HCT116 (cell line): ENCODE results near the gene PLA2G2C. TPM values are rescaled to one million over a fixed set of nuclear protein-coding genes. Genes with fewer than 3 reads are reported as not detected.

ENCODE experiments used
- ATAC-seq: fragments of 200-7000 bp; cut with Tn5 transposase; 2 replicates; pipeline ENCODE4 v1.9.1; 2020; ENCODE audit warnings: mild to moderate bottlenecking, moderate library complexity
- BruUV-seq: library from RNA; stranded (reverse); fragments of 400-500 nt; replicated peaks from 2 replicates; lab custom pipeline; 2021; lab: Mats Ljungman, UMichigan
- CTCF ChIA-PET: fragments of 300-600 bp; sonication (Branson Sonifier 250); formaldehyde crosslinking; loops from one replicate; lab custom pipeline; 2021; ENCODE audit warnings: antibody characterized with exemption; lab: Charles Lee
- POLR2A ChIA-PET: fragments of 300-600, 350-600 bp; sonication (Branson Sonifier 250); formaldehyde crosslinking; loops from one replicate; lab custom pipeline; 2021; ENCODE audit warnings: antibody characterized with exemption; lab: Charles Lee
- RAD21 ChIA-PET, 2 experiments: fragments of 300-600 bp; sonication (Branson Sonifier 250); formaldehyde crosslinking; loops; one replicate each; lab custom pipeline; 2023; ENCODE audit warnings: low total read pairs in 2 of 2; ENCODE audit not compliant: uncharacterized antibody in 2 of 2, unreplicated experiment in 2 of 2, low non-redundant PET in 1 of 2; lab: Charles Lee
- DNase-seq: peaks from one replicate; pipeline ENCODE4 v3.0.0-alpha.2; 2010; ENCODE audit warnings: low read depth, low spot score
- H2AFZ ChIP-seq: fragments of 200-600 bp; shearing (Covaris generic), sonication (generic); 2 replicates; pipeline ENCODE4 v1.6.1; 2017; ENCODE audit warnings: low read depth, mixed run types, mixed read lengths, antibody characterized with exemption, low read length; ENCODE audit not compliant: poor library complexity, severe bottlenecking
- H3K27ac ChIP-seq: 2 replicates; pipeline ENCODE4 v1.5.1; 2012; ENCODE audit warnings: low read depth, low read length
- H3K27me3 ChIP-seq: fragments of 200-600 bp; sonication (generic); 2 replicates; pipeline ENCODE4 v1.6.1; 2016; ENCODE audit warnings: mixed run types, low read length, mixed read lengths; ENCODE audit not compliant: insufficient read depth
- H3K36me3 ChIP-seq, 2 experiments: fragments of 200-500 bp in 1 of 2; fragments of 200-600 bp in 1 of 2; sonication (Bioruptor generic) in 1 of 2; sonication (generic) in 1 of 2; 2 replicates each; pipeline versions ENCODE4 v1.5.1 to v1.6.1; 2014 to 2016; ENCODE audit warnings: low read length in 2 of 2, inconsistent platforms in 1 of 2, mixed read lengths in 1 of 2, mixed run types in 1 of 2; ENCODE audit not compliant: insufficient read depth in 2 of 2, control insufficient read depth in 1 of 2
- H3K4me1 ChIP-seq, 2 experiments: fragments of 200-600 bp in 1 of 2; sonication (generic) in 1 of 2; 2 replicates each; pipeline versions ENCODE4 v1.5.1 to v1.6.1; 2012 to 2017; ENCODE audit warnings: low read length in 2 of 2, inconsistent platforms in 1 of 2, mild to moderate bottlenecking in 1 of 2, mixed read lengths in 1 of 2, mixed run types in 1 of 2, moderate library complexity in 1 of 2; ENCODE audit not compliant: insufficient read depth in 2 of 2, control insufficient read depth in 1 of 2
- H3K4me2 ChIP-seq: fragments of 200-600 bp; sonication (generic); 2 replicates; pipeline ENCODE4 v1.6.1; 2017; ENCODE audit warnings: mixed run types, low read length, mixed read lengths
- H3K4me3 ChIP-seq, 2 experiments: fragments of 200-600 bp in 1 of 2; sonication (generic) in 1 of 2; replicated peaks in 1 of 2; 2 replicates each; pipeline ENCODE4 v1.5.1; 2011 to 2016; ENCODE audit warnings: low read length in 2 of 2, control low read depth in 1 of 2, low read depth in 1 of 2, mild to moderate bottlenecking in 1 of 2, mixed read lengths in 1 of 2, mixed run types in 1 of 2
- H3K79me2 ChIP-seq: fragments of 200-600 bp; sonication (generic); 2 replicates; pipeline ENCODE4 v1.6.1; 2017; ENCODE audit warnings: mild to moderate bottlenecking, mixed run types, low read length, moderate library complexity, mixed read lengths; ENCODE audit not compliant: insufficient read depth
- H3K9ac ChIP-seq: fragments of 200-600 bp; sonication (generic); 2 replicates; pipeline ENCODE4 v1.6.1; 2016; ENCODE audit warnings: low read length, mixed read lengths
- H3K9me2 ChIP-seq: fragments of 200-600 bp; sonication (generic), shearing (Covaris generic); 2 replicates; pipeline ENCODE4 v1.6.1; 2017; ENCODE audit warnings: mixed run types, mild to moderate bottlenecking, moderate library complexity; ENCODE audit not compliant: insufficient read depth
- H3K9me3 ChIP-seq, 2 experiments: fragments of 200-500 bp in 1 of 2; fragments of 200-600 bp in 1 of 2; sonication (Bioruptor generic) in 1 of 2; sonication (generic) in 1 of 2; 2 replicates each; pipeline ENCODE4 v1.6.1; 2014 to 2017; ENCODE audit warnings: low read length in 2 of 2, mixed read lengths in 2 of 2, inconsistent platforms in 1 of 2, low read depth in 1 of 2, mild to moderate bottlenecking in 1 of 2, mixed run types in 1 of 2, moderate library complexity in 1 of 2; ENCODE audit not compliant: control insufficient read depth in 1 of 2, insufficient read depth in 1 of 2
- H4K20me1 ChIP-seq: fragments of 200-600 bp; sonication (generic), shearing (Covaris generic); 2 replicates; pipeline ENCODE4 v1.6.1; 2017; ENCODE audit warnings: mixed run types, mild to moderate bottlenecking, moderate library complexity; ENCODE audit not compliant: insufficient read depth
- ATF3 ChIP-seq: IDR thresholded peaks from 2 replicates; pipeline ENCODE4 v1.6.1; 2012
- CBX3 ChIP-seq: IDR thresholded peaks from 2 replicates; pipeline ENCODE4 v1.6.1; 2012; ENCODE audit warnings: low read depth
- EGR1 ChIP-seq: IDR thresholded peaks from 2 replicates; pipeline ENCODE4 v1.6.1; 2012; ENCODE audit warnings: low read depth
- JUND ChIP-seq: IDR thresholded peaks from 2 replicates; pipeline ENCODE4 v1.6.1; 2012
- MAX ChIP-seq: IDR thresholded peaks from 2 replicates; pipeline ENCODE4 v1.6.1; 2012
- RAD21 ChIP-seq: IDR thresholded peaks from 2 replicates; pipeline ENCODE4 v1.6.1; 2012; ENCODE audit warnings: low read depth, mild to moderate bottlenecking
- SIN3A ChIP-seq: IDR thresholded peaks from 2 replicates; pipeline ENCODE4 v1.6.1; 2012; ENCODE audit warnings: low read depth
- SP1 ChIP-seq: IDR thresholded peaks from 2 replicates; pipeline ENCODE4 v1.6.1; 2012; ENCODE audit warnings: low read depth
- SRF ChIP-seq: IDR thresholded peaks from 2 replicates; pipeline ENCODE4 v1.6.1; 2012; ENCODE audit warnings: low read depth
- ZBTB33 ChIP-seq: IDR thresholded peaks from 2 replicates; pipeline ENCODE4 v1.6.1; 2011; ENCODE audit warnings: mild to moderate bottlenecking, low read length, moderate library complexity; ENCODE audit not compliant: insufficient replicate concordance; ENCODE audit errors: extremely low read depth
- ZFX ChIP-seq: fragments of 450-650 bp; IDR thresholded peaks from 2 replicates; pipeline ENCODE4 v1.6.1; 2017
- intact Hi-C: fragments of 100-400 bp; cut with micrococcal nuclease; formaldehyde crosslinking; loops from 2 replicates; pipeline ENCODE4 v1.10.0; 2022
- total RNA-seq: library from RNA; stranded (reverse); gene quantifications from one replicate; pipeline ENCODE4 v1.2.1, GENCODE V29; 2021; ENCODE audit not compliant: unreplicated experiment

The PLA2G2C gene
- total RNA-seq, 1 experiment from 2014 or later = not detected

DNA sequence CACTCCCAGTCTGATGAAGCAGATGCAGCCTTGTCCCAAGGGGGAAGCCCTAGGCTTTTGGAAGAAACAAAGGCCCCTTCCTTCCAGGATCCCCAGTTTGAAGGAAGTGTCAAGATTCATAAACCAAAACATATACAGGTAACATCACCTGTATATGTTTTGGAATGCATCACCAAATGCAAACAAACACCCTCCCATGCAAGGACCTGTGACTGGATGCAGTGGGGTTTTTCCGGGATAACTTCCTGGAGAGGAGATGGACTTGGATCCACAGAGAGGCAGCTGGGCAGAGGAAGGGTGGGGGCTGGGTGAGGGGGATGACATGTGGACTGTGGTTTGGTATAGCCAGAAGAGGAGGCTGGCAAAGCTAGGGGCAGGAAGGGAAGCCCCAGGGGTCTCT is 48.7 kb downstream of the PLA2G2C start:
- H3K27ac ChIP-seq = no peak overlapping the region
- H4K20me1 ChIP-seq = no peaks in the 10 kb centered on the region
- no peak overlapping the region for H3K4me3 ChIP-seq
- H3K9me2 ChIP-seq = no peaks in the 10 kb centered on the region
- H3K79me2 ChIP-seq = no peaks in the 10 kb centered on the region
- peaks cover 4 to 11% of the 10 kb centered on the region in 2 experiments; a peak in 3 of 4 replicates for H3K4me1 ChIP-seq
- ChIA-PET RAD21 (no interaction called here), CTCF (no interaction called here), POLR2A (no interaction called here)
- peak overlapping the region; percentile 44 for H3K4me2 ChIP-seq
- BruUV-seq = no TSS peak
- no peak overlapping the region for H3K9ac ChIP-seq
- H2AFZ ChIP-seq = no peak overlapping the region
- H3K36me3 ChIP-seq = no peaks in the 10 kb centered on the region
- DNase-seq (no peak), ATAC-seq (no peak)
- H3K27me3 ChIP-seq = no peaks in the 10 kb centered on the region
- no peaks in the 10 kb centered on the region for H3K9me3 ChIP-seq
- intact Hi-C loops = no loop called here
- TF ChIP-seq EGR1 (no peak), SRF (no peak), ZBTB33 (no peak), SIN3A (no peak)

DNA sequence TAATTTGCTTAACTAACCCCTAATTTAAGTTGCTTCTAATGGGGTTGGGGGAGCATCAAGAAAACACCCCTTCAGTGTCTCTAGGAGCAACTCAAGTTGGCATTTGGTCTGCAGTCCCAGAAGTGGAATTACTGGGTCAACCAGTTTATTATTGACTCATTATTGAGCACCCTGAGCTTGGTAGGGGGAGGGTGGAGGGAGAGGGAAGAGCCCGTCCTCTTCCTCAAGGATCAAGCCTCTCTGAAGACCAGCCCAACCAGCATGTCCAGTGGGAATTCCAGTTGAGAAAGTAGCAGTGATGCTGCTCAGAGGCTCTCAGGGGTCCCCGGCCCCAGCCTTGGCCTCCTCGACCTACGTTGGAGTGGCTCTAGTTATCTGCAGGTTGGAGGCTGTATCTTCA is 49.3 kb downstream of the PLA2G2C start:
- ChIA-PET CTCF (interaction anchor here (1.6 kb wide), 1 partner anchor 162 kb away, joined by 3 read pairs; no protein-coding TSS in a partner anchor), RAD21 (no interaction called here), POLR2A (no interaction called here)
- no peaks in the 10 kb centered on the region for H3K36me3 ChIP-seq
- peak overlapping the region; percentile 44 for H3K4me2 ChIP-seq
- H3K4me3 ChIP-seq = no peak overlapping the region
- no peak for DNase-seq
- ATAC-seq = no peak
- peaks cover 4 to 11% of the 10 kb centered on the region in 2 experiments; a peak in 3 of 4 replicates for H3K4me1 ChIP-seq
- H3K9ac ChIP-seq = no peak overlapping the region
- H3K9me3 ChIP-seq = no peaks in the 10 kb centered on the region
- no peak overlapping the region for H2AFZ ChIP-seq
- H4K20me1 ChIP-seq = no peaks in the 10 kb centered on the region
- no peaks in the 10 kb centered on the region for H3K79me2 ChIP-seq
- no TSS peak for BruUV-seq
- no peak overlapping the region for H3K27ac ChIP-seq
- H3K9me2 ChIP-seq = no peaks in the 10 kb centered on the region
- no peaks in the 10 kb centered on the region for H3K27me3 ChIP-seq
- intact Hi-C loops = no loop called here
- TF ChIP-seq RAD21 = no peak
- TF ChIP-seq MAX = no peak
- TF ChIP-seq ZFX = no peak
- peak; percentile 45; the same call in 1 of the 2 replicates for TF ChIP-seq JUND
- TF ChIP-seq CBX3 = 0 out of 2 replicates have a peak, but pooled peaks have one; percentile 22
- TF ChIP-seq ATF3 = no peak
- peak; percentile 53; the same call in 1 of the 2 replicates for TF ChIP-seq SP1
- TF ChIP-seq SIN3A = no peak
- TF ChIP-seq, all 23 proteins: peak for 3
